ENCODE measurements around the gene TAF3. TPM values are rescaled to one million over a fixed set of nuclear protein-coding genes. Genes with fewer than 3 reads are reported as not detected.

The TAF3 gene
- polyA plus RNA-seq, 1 of the 3 experiments (the other 2 are of a cell fraction): 2.4 TPM

DNA sequence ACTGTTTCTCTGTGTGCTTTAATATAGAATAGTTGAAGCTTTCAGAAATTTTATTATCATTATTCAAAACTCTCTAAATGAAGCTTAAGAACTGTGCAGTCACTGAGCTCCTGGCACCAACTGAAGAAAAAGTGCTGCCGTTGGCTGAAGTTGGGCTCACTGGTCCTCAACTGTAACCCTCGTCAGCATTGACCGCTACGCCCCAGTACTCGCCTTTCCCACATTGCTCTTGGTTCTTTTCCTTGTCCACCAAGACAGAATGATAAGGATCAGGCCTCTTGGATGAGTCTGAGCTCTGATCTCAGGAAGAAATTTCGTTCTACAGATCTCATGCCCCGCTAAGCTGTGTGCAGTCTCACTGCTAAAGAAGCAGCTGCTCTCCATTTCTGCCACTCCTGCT lies 7.9 kb upstream of the TAF3 start:
- Histone ChIP-seq H3K9me2 (no peaks in the 10 kb centered on the region), H3K4me2 (no peak overlapping the region), H3K79me2 (ENCODE audit: insufficient read depth) (no peaks in the 10 kb centered on the region), H3K27me3 (ENCODE audit: insufficient read depth) (no peaks in the 10 kb centered on the region), H3K4me1 (ENCODE audit: control insufficient read depth in 1 of 2, insufficient read depth in 2 of 2, low read depth in 1 of 2, low read length in 1 of 2) (no peaks in the 10 kb centered on the region), H3F3A (replicated peaks; ENCODE audit: insufficient read depth) (peaks cover 9% of the 10 kb centered on the region), H3K4me3 (ENCODE audit: low read depth in 2 of 2, low read length in 1 of 2) (no peak overlapping the region), H2AFZ (ENCODE audit: low read depth) (no peak overlapping the region), H3K27ac (ENCODE audit: low read depth in 2 of 2, low read length in 1 of 2) (no peak overlapping the region), H3K9me3 (no peaks in the 10 kb centered on the region), H4K20me1 (ENCODE audit: insufficient read depth) (no peaks in the 10 kb centered on the region; the same call in 1 of the 2 replicates), H3K36me3 (replicated peaks in 1 of 2; ENCODE audit: control insufficient read depth in 1 of 2, insufficient read depth in 2 of 2, low read length in 1 of 2) (peaks cover 18 to 19% of the 10 kb centered on the region in 2 experiments), H3K9ac (no peak overlapping the region)
- POLR2A ChIA-PET: no interaction called here
- CTCF ChIA-PET: interaction anchor here (1.3 kb wide), 1 partner anchor 18 kb away, joined by 3 read pairs; no protein-coding TSS in a partner anchor
- WGBS (ENCODE audit: low lambda C conversion rate): 86% methylated on average over 7 of the region's 7 CpGs
- no peak for DNase-seq
- TF ChIP-seq, protein P1, sequence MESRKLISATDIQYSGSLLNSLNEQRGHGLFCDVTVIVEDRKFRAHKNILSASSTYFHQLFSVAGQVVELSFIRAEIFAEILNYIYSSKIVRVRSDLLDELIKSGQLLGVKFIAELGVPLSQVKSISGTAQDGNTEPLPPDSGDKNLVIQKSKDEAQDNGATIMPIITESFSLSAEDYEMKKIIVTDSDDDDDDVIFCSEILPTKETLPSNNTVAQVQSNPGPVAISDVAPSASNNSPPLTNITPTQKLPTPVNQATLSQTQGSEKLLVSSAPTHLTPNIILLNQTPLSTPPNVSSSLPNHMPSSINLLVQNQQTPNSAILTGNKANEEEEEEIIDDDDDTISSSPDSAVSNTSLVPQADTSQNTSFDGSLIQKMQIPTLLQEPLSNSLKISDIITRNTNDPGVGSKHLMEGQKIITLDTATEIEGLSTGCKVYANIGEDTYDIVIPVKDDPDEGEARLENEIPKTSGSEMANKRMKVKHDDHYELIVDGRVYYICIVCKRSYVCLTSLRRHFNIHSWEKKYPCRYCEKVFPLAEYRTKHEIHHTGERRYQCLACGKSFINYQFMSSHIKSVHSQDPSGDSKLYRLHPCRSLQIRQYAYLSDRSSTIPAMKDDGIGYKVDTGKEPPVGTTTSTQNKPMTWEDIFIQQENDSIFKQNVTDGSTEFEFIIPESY (IDR thresholded peaks at IDR 0.05; ENCODE audit: borderline replicate concordance, low read depth): no peak
- TF ChIP-seq FOSL2 (IDR thresholded peaks at IDR 0.05; ENCODE audit: borderline replicate concordance, low read depth) (no peak), TCF12 (IDR thresholded peaks at IDR 0.05) (no peak), RXRA (IDR thresholded peaks at IDR 0.05; ENCODE audit: borderline replicate concordance, low read depth) (no peak), RCOR1 (IDR thresholded peaks at IDR 0.05; ENCODE audit: low read length) (no peak), TEAD4 (IDR thresholded peaks at IDR 0.05; ENCODE audit: borderline replicate concordance, insufficient read depth) (no peak), FOXM1 (IDR thresholded peaks at IDR 0.05; ENCODE audit: low read depth) (no peak), YY1 (IDR thresholded peaks at IDR 0.05; ENCODE audit: low read depth) (no peak), CHD2 (IDR thresholded peaks at IDR 0.05; ENCODE audit: low read length, partially characterized antibody) (no peak), SMC3 (IDR thresholded peaks at IDR 0.05; ENCODE audit: low read depth, low read length) (no peak), NFIC (IDR thresholded peaks at IDR 0.05; ENCODE audit: borderline replicate concordance) (no peak), RAD21 (IDR thresholded peaks at IDR 0.05; ENCODE audit: low read length) (no peak)
- TF ChIP-seq, protein P2, sequence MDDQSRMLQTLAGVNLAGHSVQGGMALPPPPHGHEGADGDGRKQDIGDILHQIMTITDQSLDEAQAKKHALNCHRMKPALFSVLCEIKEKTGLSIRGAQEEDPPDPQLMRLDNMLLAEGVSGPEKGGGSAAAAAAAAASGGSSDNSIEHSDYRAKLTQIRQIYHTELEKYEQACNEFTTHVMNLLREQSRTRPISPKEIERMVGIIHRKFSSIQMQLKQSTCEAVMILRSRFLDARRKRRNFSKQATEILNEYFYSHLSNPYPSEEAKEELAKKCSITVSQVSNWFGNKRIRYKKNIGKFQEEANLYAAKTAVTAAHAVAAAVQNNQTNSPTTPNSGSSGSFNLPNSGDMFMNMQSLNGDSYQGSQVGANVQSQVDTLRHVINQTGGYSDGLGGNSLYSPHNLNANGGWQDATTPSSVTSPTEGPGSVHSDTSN (IDR thresholded peaks at IDR 0.05): no peak
- TF ChIP-seq, protein P3, sequence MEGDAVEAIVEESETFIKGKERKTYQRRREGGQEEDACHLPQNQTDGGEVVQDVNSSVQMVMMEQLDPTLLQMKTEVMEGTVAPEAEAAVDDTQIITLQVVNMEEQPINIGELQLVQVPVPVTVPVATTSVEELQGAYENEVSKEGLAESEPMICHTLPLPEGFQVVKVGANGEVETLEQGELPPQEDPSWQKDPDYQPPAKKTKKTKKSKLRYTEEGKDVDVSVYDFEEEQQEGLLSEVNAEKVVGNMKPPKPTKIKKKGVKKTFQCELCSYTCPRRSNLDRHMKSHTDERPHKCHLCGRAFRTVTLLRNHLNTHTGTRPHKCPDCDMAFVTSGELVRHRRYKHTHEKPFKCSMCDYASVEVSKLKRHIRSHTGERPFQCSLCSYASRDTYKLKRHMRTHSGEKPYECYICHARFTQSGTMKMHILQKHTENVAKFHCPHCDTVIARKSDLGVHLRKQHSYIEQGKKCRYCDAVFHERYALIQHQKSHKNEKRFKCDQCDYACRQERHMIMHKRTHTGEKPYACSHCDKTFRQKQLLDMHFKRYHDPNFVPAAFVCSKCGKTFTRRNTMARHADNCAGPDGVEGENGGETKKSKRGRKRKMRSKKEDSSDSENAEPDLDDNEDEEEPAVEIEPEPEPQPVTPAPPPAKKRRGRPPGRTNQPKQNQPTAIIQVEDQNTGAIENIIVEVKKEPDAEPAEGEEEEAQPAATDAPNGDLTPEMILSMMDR (IDR thresholded peaks at IDR 0.05): no peak
- TF ChIP-seq, protein P4, sequence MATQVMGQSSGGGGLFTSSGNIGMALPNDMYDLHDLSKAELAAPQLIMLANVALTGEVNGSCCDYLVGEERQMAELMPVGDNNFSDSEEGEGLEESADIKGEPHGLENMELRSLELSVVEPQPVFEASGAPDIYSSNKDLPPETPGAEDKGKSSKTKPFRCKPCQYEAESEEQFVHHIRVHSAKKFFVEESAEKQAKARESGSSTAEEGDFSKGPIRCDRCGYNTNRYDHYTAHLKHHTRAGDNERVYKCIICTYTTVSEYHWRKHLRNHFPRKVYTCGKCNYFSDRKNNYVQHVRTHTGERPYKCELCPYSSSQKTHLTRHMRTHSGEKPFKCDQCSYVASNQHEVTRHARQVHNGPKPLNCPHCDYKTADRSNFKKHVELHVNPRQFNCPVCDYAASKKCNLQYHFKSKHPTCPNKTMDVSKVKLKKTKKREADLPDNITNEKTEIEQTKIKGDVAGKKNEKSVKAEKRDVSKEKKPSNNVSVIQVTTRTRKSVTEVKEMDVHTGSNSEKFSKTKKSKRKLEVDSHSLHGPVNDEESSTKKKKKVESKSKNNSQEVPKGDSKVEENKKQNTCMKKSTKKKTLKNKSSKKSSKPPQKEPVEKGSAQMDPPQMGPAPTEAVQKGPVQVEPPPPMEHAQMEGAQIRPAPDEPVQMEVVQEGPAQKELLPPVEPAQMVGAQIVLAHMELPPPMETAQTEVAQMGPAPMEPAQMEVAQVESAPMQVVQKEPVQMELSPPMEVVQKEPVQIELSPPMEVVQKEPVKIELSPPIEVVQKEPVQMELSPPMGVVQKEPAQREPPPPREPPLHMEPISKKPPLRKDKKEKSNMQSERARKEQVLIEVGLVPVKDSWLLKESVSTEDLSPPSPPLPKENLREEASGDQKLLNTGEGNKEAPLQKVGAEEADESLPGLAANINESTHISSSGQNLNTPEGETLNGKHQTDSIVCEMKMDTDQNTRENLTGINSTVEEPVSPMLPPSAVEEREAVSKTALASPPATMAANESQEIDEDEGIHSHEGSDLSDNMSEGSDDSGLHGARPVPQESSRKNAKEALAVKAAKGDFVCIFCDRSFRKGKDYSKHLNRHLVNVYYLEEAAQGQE (IDR thresholded peaks at IDR 0.05; ENCODE audit: low read depth, low read length): no peak
